Measurements from ENCODE around the gene FCHSD2. TPM values are rescaled to one million over a fixed set of nuclear protein-coding genes. Genes with fewer than 3 reads are reported as not detected.

The FCHSD2 gene
- total and polyA plus RNA-seq, 9 of the 15 experiments (the other 6 are each of a cell fraction or from before 2014, with no cell fraction given): 1.8 to 14.7 (median 6.4) TPM

- TF ChIP-seq MAZ (CRISPR knock-in tag; conservative IDR thresholded peaks at IDR 0.05 in 1 of 2, IDR thresholded peaks at IDR 0.05 in 1 of 2) (peak in 1 of 2 experiments; percentile 83; a peak in 3 of 4 replicates), NRF1 (conservative IDR thresholded peaks at IDR 0.05 in 1 of 2, IDR thresholded peaks at IDR 0.05 in 1 of 2) (peak; percentile 95 to 96), SP1 (CRISPR knock-in tag; IDR thresholded peaks at IDR 0.05) (0 out of 2 replicates have a peak, but pooled peaks have one; percentile 45), NR2C2 (CRISPR knock-in tag; IDR thresholded peaks at IDR 0.05) (peak; percentile 43; the same call in 1 of the 2 replicates), NR2C2 (tag; IDR thresholded peaks at IDR 0.05) (no peak), CXXC5 (CRISPR knock-in tag; IDR thresholded peaks at IDR 0.05) (peak; percentile 74), ZNF436 (CRISPR knock-in tag; IDR thresholded peaks at IDR 0.05) (no peak), ZNF212 (CRISPR knock-in tag; IDR thresholded peaks at IDR 0.05) (no peak), RB1 (IDR thresholded peaks at IDR 0.05; ENCODE audit: low read depth) (peak; percentile 43; the same call in 1 of the 2 replicates), PRDM10 (IDR thresholded peaks at IDR 0.05; ENCODE audit: partially characterized antibody) (peak; percentile 67), POLR2A (conservative IDR thresholded peaks at IDR 0.05) (peak; percentile 70), HNRNPH1 (optimal IDR thresholded peaks at IDR 0.05; ENCODE audit: low read depth, low read length) (peak; percentile 41), CBFB (CRISPR knock-in tag; IDR thresholded peaks at IDR 0.05) (peak; percentile 68; the same call in 1 of the 2 replicates), USF1 (CRISPR knock-in tag; IDR thresholded peaks at IDR 0.05) (0 out of 2 replicates have a peak, but pooled peaks have one; percentile 6), TEAD2 (tag; IDR thresholded peaks at IDR 0.05) (no peak), U2AF1 (optimal IDR thresholded peaks at IDR 0.05; ENCODE audit: low read depth, low read length) (no peak), ZNF316 (IDR thresholded peaks at IDR 0.05) (no peak), SRSF1 (IDR thresholded peaks at IDR 0.05; ENCODE audit: low read depth, low read length) (peak; percentile 92; the same call in 1 of the 2 replicates), RBFOX2 (IDR thresholded peaks at IDR 0.05; ENCODE audit: low read depth, low read length) (peak; percentile 87), KDM5B (IDR thresholded peaks at IDR 0.05; ENCODE audit: insufficient replicate concordance, low read depth, low read length) (peak; percentile 58), ZNF24 (IDR thresholded peaks at IDR 0.05) (peak; percentile 100)
- TF ChIP-seq, protein P1, sequence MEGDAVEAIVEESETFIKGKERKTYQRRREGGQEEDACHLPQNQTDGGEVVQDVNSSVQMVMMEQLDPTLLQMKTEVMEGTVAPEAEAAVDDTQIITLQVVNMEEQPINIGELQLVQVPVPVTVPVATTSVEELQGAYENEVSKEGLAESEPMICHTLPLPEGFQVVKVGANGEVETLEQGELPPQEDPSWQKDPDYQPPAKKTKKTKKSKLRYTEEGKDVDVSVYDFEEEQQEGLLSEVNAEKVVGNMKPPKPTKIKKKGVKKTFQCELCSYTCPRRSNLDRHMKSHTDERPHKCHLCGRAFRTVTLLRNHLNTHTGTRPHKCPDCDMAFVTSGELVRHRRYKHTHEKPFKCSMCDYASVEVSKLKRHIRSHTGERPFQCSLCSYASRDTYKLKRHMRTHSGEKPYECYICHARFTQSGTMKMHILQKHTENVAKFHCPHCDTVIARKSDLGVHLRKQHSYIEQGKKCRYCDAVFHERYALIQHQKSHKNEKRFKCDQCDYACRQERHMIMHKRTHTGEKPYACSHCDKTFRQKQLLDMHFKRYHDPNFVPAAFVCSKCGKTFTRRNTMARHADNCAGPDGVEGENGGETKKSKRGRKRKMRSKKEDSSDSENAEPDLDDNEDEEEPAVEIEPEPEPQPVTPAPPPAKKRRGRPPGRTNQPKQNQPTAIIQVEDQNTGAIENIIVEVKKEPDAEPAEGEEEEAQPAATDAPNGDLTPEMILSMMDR (IDR thresholded peaks at IDR 0.05 in 2 of 3, conservative IDR thresholded peaks at IDR 0.05 in 1 of 3; ENCODE audit: insufficient read depth in 2 of 3, low read depth in 1 of 3, low read length in 3 of 3): peak; percentile 13 to 40 (median 18); a peak in 2 of 6 replicates
These were observed 320.0 kb downstream of the FCHSD2 start (continued) for GRCh38 chr11:72821920-72822799.

Measured in K562 (cell line).